ENCODE data around the gene NDUFB11. TPM values are rescaled to one million over a fixed set of nuclear protein-coding genes. Genes with fewer than 3 reads are reported as not detected.

Gene NDUFB11
- total RNA-seq (2022; extraction: Qiagen RNA extraction) = 122 to 182 TPM (median 168 TPM) in 5 replicates

DNA sequence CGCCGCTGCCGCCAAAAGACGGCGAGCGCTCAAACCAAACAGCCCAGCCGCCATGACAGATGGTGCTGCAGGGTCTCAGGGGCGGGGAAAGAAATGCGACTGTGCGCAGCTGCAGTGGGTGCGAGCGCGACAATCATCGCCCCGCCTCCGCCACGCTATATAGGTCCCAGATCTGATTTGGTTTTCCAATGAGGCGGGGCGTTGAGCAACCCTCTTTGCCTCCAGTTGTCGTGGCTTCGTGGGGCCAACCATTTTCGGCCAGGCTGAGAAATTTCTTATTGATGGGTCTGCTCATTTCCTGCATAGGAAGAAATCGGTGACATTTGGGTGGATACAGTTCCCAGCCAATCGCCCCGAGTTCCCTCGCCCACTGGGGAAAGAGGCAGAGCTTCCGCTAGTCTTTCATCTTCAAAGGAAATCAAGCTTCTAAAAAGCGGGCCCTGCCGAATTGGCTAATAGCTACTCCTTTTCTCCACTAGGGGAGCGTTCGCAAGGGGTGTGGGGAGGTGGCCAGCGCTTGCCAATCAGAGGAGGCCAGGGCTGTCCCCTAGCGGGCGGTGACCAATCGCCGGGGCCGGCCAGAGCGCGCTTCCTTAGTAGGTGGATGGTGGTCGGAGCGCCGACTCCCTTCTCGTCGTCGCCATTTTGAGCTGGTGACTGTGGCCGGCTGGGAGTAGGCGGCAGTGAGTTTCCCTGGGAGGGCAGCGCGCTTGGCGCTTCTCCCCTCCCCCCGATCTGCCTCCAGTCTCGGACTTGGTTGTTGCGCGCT is at the start of gene NDUFB11, which contains the start of gene RBM10:
NDUFB11 (minus strand) TSS at position 77 of the 769 bp plus-strand sequence; CDS start at position 54, 23 bp downstream.
RBM10 (plus strand) TSS at position 596 of the 769 bp plus-strand sequence. CDS start 2,261 bp downstream, outside the sequence.

DNA sequence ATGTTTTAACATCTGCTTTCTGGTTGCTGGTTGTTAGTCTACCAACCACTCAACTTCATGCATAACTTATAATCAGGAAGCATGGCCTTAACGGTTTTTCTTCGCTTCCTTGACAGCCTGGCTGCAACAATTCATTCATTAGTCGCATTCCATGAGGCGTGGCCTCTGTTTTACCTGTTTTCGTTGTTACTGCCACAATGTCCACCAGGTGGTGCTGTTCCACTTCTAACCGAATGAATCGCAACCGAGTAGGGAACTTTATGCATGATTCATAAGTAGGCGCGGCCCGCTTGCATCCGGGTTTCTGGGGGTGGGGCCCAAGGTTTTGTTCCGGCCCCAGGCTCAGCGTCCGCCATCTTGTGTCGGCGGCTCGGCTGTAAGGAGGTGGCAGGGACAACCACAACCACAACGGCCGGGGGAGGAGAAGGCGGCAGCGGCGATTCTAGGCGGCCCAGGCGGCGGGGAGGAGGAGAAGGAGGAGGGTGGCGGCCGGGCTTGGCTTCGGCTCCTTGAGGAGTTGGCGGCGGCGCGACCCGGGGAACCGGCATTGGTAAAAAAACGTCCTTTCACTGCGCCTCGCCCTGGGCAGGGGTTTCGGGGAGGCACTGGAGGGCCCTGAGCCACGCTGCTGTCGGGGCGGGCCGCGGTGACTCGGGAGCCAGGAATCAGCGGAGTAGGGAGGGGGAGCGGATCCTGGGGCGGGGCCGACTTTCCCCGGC is 49.1 kb upstream of the NDUFB11 start, which contains the start of gene UBA1:
UBA1 (plus strand) TSS at position 355 of the 719 bp plus-strand sequence. CDS start 4,974 bp downstream, outside the sequence.

Other genes with a start within 250 kb of the NDUFB11 start
- 10.3 to 16.5 TPM (median 12.3 TPM) in 5 replicates for gene JADE3, start 232.3 kb downstream of the NDUFB11 start, total RNA-seq (2022; extraction: Qiagen RNA extraction)
- 0.05 TPM in 1 of 5 replicates, not detected in the others for gene RGN, start 66.3 kb downstream of the NDUFB11 start, total RNA-seq (2022; extraction: Qiagen RNA extraction)
- gene RBM10, start 519 bp upstream of the NDUFB11 start, total RNA-seq (2022; extraction: Qiagen RNA extraction) = 35.7 to 41.6 TPM (median 39.2 TPM) in 5 replicates
- gene UBA1, start 49.1 kb upstream of the NDUFB11 start, total RNA-seq (2022; extraction: Qiagen RNA extraction) = 184 to 207 TPM (median 190 TPM) in 5 replicates
- 92.9 to 110 TPM (median 107 TPM) in 5 replicates for gene CDK16, start 74.0 kb upstream of the NDUFB11 start, total RNA-seq (2022; extraction: Qiagen RNA extraction)
- 45.6 to 60.7 TPM (median 52.5 TPM) in 5 replicates for gene USP11, start 88.3 kb upstream of the NDUFB11 start, total RNA-seq (2022; extraction: Qiagen RNA extraction)
- 0.05 TPM in 1 of 5 replicates, not detected in the others for gene ZNF157, start 225.9 kb upstream of the NDUFB11 start, total RNA-seq (2022; extraction: Qiagen RNA extraction)